ENCODE data around the gene LRP4. TPM values are rescaled to one million over a fixed set of nuclear protein-coding genes. Genes with fewer than 3 reads are reported as not detected.

The LRP4 gene
- total and polyA plus RNA-seq, 2 donors from 2014 or later: 1.8 to 3.7 TPM

- TF ChIP-seq, protein P1, sequence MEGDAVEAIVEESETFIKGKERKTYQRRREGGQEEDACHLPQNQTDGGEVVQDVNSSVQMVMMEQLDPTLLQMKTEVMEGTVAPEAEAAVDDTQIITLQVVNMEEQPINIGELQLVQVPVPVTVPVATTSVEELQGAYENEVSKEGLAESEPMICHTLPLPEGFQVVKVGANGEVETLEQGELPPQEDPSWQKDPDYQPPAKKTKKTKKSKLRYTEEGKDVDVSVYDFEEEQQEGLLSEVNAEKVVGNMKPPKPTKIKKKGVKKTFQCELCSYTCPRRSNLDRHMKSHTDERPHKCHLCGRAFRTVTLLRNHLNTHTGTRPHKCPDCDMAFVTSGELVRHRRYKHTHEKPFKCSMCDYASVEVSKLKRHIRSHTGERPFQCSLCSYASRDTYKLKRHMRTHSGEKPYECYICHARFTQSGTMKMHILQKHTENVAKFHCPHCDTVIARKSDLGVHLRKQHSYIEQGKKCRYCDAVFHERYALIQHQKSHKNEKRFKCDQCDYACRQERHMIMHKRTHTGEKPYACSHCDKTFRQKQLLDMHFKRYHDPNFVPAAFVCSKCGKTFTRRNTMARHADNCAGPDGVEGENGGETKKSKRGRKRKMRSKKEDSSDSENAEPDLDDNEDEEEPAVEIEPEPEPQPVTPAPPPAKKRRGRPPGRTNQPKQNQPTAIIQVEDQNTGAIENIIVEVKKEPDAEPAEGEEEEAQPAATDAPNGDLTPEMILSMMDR (IDR thresholded peaks at IDR 0.05; ENCODE audit: borderline replicate concordance, extremely low read depth, insufficient read depth): no peak
- DNase-seq: peak in 1 of 5 donors; percentile 67
- intact Hi-C loops (cut with DNase I): no loop called here
- no peaks in the 10 kb centered on the region for H3K27me3 ChIP-seq (ENCODE audit: control insufficient read depth, insufficient read depth, low read length)
- H3K4me3 ChIP-seq (ENCODE audit: low read length in 3 of 3): no peak overlapping the region
- no peak for FAIRE-seq
- peaks cover 0 to 12% (median 2%) of the 10 kb centered on the region in 3 donors for H3K36me3 ChIP-seq (ENCODE audit: control insufficient read depth in 2 of 3, insufficient read depth in 3 of 3, low read length in 3 of 3)
- no peaks in the 10 kb centered on the region for H3K9me3 ChIP-seq (ENCODE audit: control insufficient read depth in 2 of 3, insufficient read depth in 1 of 3, low read length in 3 of 3)
- no peaks in the 10 kb centered on the region for H3K4me1 ChIP-seq (ENCODE audit: control insufficient read depth in 2 of 3, insufficient read depth in 2 of 3, low read depth in 1 of 3, low read length in 3 of 3)
- no peak overlapping the region for H3K27ac ChIP-seq (ENCODE audit: low read depth in 2 of 2, low read length in 2 of 2)
- H3K9ac ChIP-seq (ENCODE audit: low read length in 3 of 3): no peak overlapping the region
Observed at GRCh38 chr11:46879056-46879585, 39.2 kb downstream of the LRP4 start.

DNA sequence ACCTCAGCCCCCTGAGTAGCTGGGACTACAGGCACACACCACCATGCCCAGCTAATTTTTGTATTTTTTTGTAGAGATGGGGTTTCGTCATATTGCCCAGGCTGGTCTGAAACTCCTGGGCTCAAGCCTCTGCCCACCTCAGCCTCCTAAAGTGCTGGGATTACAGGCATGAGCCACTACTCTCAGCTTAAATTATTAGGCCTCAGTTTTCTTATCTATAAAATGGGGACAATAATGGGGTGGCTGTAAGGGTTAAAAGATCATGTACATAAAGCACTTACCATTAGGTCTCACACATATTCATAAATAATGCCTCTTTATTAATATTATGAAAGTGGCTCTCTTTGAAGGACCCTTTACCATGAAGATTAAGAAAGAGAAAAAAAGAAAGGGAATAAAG, 40.8 kb downstream of the LRP4 start:
- Histone ChIP-seq H3K9ac (ENCODE audit: low read length in 3 of 3) (no peak overlapping the region), H3K4me3 (ENCODE audit: low read length in 3 of 3) (no peak overlapping the region), H3K27ac (ENCODE audit: low read depth in 2 of 2, low read length in 2 of 2) (no peak overlapping the region), H3K36me3 (ENCODE audit: control insufficient read depth in 2 of 3, insufficient read depth in 3 of 3, low read length in 3 of 3) (peaks cover 0 to 12% (median 2%) of the 10 kb centered on the region in 3 donors), H3K4me1 (ENCODE audit: control insufficient read depth in 2 of 3, insufficient read depth in 2 of 3, low read depth in 1 of 3, low read length in 3 of 3) (no peaks in the 10 kb centered on the region), H3K27me3 (ENCODE audit: control insufficient read depth, insufficient read depth, low read length) (no peaks in the 10 kb centered on the region), H3K9me3 (ENCODE audit: control insufficient read depth in 2 of 3, insufficient read depth in 1 of 3, low read length in 3 of 3) (no peaks in the 10 kb centered on the region)
- FAIRE-seq (no peak), DNase-seq (no peak)
- TF ChIP-seq, protein P1 (IDR thresholded peaks at IDR 0.05; ENCODE audit: borderline replicate concordance, extremely low read depth, insufficient read depth): no peak
- intact Hi-C loops (cut with DNase I): no loop called here

DNA sequence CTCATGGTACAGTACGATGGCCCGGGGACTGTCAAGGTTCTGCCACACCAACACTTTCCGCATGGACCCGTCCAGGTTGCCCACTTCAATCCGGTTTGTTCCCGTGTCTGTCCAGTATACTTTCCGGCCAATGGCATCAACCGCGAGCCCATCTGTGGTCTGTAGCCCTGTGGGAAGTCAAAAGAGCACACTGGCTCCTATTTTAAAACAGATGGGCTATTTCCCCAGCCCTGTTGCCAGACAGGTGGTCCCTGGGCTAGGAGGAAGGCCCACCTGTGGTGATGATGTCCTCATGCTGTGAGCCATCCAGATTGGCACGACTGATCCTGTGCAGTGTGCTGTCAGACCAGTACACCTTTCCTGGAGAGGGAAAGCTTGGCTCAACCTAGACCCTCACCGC, 41.9 kb downstream of the LRP4 start:
- no peak for FAIRE-seq
- Histone ChIP-seq H3K4me1 (ENCODE audit: control insufficient read depth in 2 of 3, insufficient read depth in 2 of 3, low read depth in 1 of 3, low read length in 3 of 3) (no peaks in the 10 kb centered on the region), H3K36me3 (ENCODE audit: control insufficient read depth in 2 of 3, insufficient read depth in 3 of 3, low read length in 3 of 3) (peaks cover 0 to 12% (median 2%) of the 10 kb centered on the region in 3 donors), H3K27ac (ENCODE audit: low read depth in 2 of 2, low read length in 2 of 2) (no peak overlapping the region), H3K9ac (ENCODE audit: low read length in 3 of 3) (no peak overlapping the region), H3K9me3 (ENCODE audit: control insufficient read depth in 2 of 3, insufficient read depth in 1 of 3, low read length in 3 of 3) (no peaks in the 10 kb centered on the region), H3K27me3 (ENCODE audit: control insufficient read depth, insufficient read depth, low read length) (no peaks in the 10 kb centered on the region), H3K4me3 (ENCODE audit: low read length in 3 of 3) (no peak overlapping the region)
- intact Hi-C loops (cut with DNase I): no loop called here
- TF ChIP-seq, protein P1 (IDR thresholded peaks at IDR 0.05; ENCODE audit: borderline replicate concordance, extremely low read depth, insufficient read depth): no peak
- peak in 1 of 5 donors; percentile 50 for DNase-seq

- DNase-seq: no peak
- TF ChIP-seq, protein P1 (IDR thresholded peaks at IDR 0.05; ENCODE audit: borderline replicate concordance, extremely low read depth, insufficient read depth): no peak
- no peak overlapping the region for H3K27ac ChIP-seq (ENCODE audit: low read depth in 2 of 2, low read length in 2 of 2)
- H3K9ac ChIP-seq (ENCODE audit: low read length in 3 of 3): no peak overlapping the region
- no peaks in the 10 kb centered on the region for H3K9me3 ChIP-seq (ENCODE audit: control insufficient read depth in 2 of 3, insufficient read depth in 1 of 3, low read length in 3 of 3)
- H3K36me3 ChIP-seq (ENCODE audit: control insufficient read depth in 2 of 3, insufficient read depth in 3 of 3, low read length in 3 of 3): peaks cover 2 to 12% (median 2%) of the 10 kb centered on the region in 3 donors
- intact Hi-C loops (cut with DNase I): no loop called here
- no peak for FAIRE-seq
- no peak overlapping the region for H3K4me3 ChIP-seq (ENCODE audit: low read length in 3 of 3)
- no peaks in the 10 kb centered on the region for H3K4me1 ChIP-seq (ENCODE audit: control insufficient read depth in 2 of 3, insufficient read depth in 2 of 3, low read depth in 1 of 3, low read length in 3 of 3)
- no peaks in the 10 kb centered on the region for H3K27me3 ChIP-seq (ENCODE audit: control insufficient read depth, insufficient read depth, low read length)
Observed at GRCh38 chr11:46874586-46874985, 43.8 kb downstream of the LRP4 start.

Data from kidney (tissue), 14 donors.